Measurements from ENCODE around the gene PTCSC3. TPM values are rescaled to one million over a fixed set of nuclear protein-coding genes. Genes with fewer than 3 reads are reported as not detected.

The PTCSC3 gene
- total RNA-seq, 6 donors from 2014 or later = 0.47 to 3.9 (median 0.83) TPM; not detected in 3

GRCh38 chr14:36214476-36215216 is 38.1 kb upstream of the PTCSC3 start:
- peak overlapping the region in 3 of 4 donors; percentile 63 to 86 (median 71) for H3K27ac ChIP-seq
- H3K9me3 ChIP-seq = no peaks in the 10 kb centered on the region
- ATAC-seq (ENCODE audit: low FRiP score in 2 of 2) = no peak
- 38 to 74% methylated on average over 5 of the region's 5 CpGs for WGBS, 2 donors
- DNase-seq = no peak
- no peaks in the 10 kb centered on the region for H3K4me1 ChIP-seq
- peak overlapping the region in 3 of 4 donors; percentile 0 to 37 (median 36) for H3K4me3 ChIP-seq
- TF ChIP-seq EP300 (IDR thresholded peaks at IDR 0.05) (no peak), POLR2AphosphoS5 (IDR thresholded peaks at IDR 0.05) (no peak), POLR2A (IDR thresholded peaks at IDR 0.05) (no peak)
- TF ChIP-seq, protein P1, sequence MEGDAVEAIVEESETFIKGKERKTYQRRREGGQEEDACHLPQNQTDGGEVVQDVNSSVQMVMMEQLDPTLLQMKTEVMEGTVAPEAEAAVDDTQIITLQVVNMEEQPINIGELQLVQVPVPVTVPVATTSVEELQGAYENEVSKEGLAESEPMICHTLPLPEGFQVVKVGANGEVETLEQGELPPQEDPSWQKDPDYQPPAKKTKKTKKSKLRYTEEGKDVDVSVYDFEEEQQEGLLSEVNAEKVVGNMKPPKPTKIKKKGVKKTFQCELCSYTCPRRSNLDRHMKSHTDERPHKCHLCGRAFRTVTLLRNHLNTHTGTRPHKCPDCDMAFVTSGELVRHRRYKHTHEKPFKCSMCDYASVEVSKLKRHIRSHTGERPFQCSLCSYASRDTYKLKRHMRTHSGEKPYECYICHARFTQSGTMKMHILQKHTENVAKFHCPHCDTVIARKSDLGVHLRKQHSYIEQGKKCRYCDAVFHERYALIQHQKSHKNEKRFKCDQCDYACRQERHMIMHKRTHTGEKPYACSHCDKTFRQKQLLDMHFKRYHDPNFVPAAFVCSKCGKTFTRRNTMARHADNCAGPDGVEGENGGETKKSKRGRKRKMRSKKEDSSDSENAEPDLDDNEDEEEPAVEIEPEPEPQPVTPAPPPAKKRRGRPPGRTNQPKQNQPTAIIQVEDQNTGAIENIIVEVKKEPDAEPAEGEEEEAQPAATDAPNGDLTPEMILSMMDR (IDR thresholded peaks at IDR 0.05) = no peak
- H3K27me3 ChIP-seq = no peaks in the 10 kb centered on the region
- H3K36me3 ChIP-seq = no peaks in the 10 kb centered on the region

GRCh38 chr14:36212987-36213386 is 36.5 kb upstream of the PTCSC3 start:
- H3K9me3 ChIP-seq = no peaks in the 10 kb centered on the region
- H3K27ac ChIP-seq = no peak overlapping the region
- H3K4me1 ChIP-seq = no peaks in the 10 kb centered on the region
- no peak for DNase-seq
- H3K36me3 ChIP-seq = no peaks in the 10 kb centered on the region
- ATAC-seq (ENCODE audit: low FRiP score in 2 of 2) = no peak
- 95 to 96% methylated on average over 3 of the region's 3 CpGs for WGBS, 2 donors
- no peaks in the 10 kb centered on the region for H3K27me3 ChIP-seq
- H3K4me3 ChIP-seq = no peak overlapping the region
- TF ChIP-seq, protein P1 (IDR thresholded peaks at IDR 0.05) = no peak
- TF ChIP-seq POLR2AphosphoS5 (IDR thresholded peaks at IDR 0.05) (no peak), POLR2A (IDR thresholded peaks at IDR 0.05) (no peak), EP300 (IDR thresholded peaks at IDR 0.05) (no peak)

DNA sequence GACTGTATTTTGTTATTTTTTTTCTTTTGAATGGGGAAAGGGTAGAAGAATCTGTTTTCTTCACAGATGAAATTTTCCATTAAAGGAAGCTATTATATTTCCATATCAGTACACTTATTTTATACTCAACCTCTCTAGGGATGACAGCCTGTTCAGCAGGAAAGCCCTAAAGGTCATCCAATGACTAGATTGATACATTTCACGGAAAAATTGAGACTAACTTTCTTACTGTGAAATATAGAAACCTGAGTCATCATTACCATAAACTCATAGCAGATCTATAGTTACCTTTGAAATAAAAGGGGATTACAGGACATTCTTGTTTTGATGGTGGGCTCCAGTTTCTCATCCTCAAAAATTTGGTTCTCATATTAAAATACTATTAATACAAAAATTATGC is 36.1 kb upstream of the PTCSC3 start:
- H3K27ac ChIP-seq = no peak overlapping the region
- H3K4me1 ChIP-seq = no peaks in the 10 kb centered on the region
- no peak overlapping the region for H3K4me3 ChIP-seq
- ATAC-seq (ENCODE audit: low FRiP score in 2 of 2) (no peak), DNase-seq (no peak)
- no peak for TF ChIP-seq EP300 (IDR thresholded peaks at IDR 0.05)
- TF ChIP-seq POLR2AphosphoS5 (IDR thresholded peaks at IDR 0.05) = no peak
- TF ChIP-seq, protein P1 (IDR thresholded peaks at IDR 0.05) = no peak
- no peak for TF ChIP-seq POLR2A (IDR thresholded peaks at IDR 0.05)
- H3K9me3 ChIP-seq = no peaks in the 10 kb centered on the region
- H3K36me3 ChIP-seq = no peaks in the 10 kb centered on the region
- no peaks in the 10 kb centered on the region for H3K27me3 ChIP-seq
- WGBS, 2 donors = 35 to 80% methylated on average over 1 of the region's 1 CpG

DNA sequence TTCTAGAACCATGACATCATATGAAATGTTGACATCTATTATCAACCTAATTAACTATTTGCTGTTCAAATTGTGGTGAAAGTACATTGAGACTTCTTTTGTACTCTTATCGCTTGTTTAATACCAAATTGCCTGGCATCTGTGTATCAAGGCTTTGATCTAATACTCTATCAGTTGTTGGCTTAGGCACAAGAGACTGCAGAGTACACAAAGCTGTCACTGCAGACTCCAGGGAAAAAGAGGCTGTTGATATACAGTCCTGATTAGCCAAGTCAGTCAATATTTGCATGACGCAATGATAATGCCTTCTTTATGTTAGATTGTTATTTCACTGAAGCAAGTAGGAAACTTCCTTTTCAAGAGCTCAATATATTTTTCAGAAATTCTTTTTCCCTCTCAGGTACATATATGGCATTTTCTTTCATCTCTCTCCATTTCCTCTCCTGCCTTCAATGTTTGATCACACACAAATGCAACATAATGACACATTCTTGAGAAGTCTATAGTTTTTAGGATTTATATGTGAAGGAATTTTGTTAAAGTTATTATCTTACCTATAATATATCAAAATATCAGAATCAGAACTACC is 32.3 kb upstream of the PTCSC3 start:
- Histone ChIP-seq H3K36me3 (no peaks in the 10 kb centered on the region), H3K27ac (no peak overlapping the region), H3K4me3 (no peak overlapping the region), H3K9me3 (no peaks in the 10 kb centered on the region), H3K4me1 (no peaks in the 10 kb centered on the region), H3K27me3 (no peaks in the 10 kb centered on the region)
- no peak for TF ChIP-seq POLR2AphosphoS5 (IDR thresholded peaks at IDR 0.05)
- TF ChIP-seq, protein P1 (IDR thresholded peaks at IDR 0.05) = no peak
- no peak for TF ChIP-seq POLR2A (IDR thresholded peaks at IDR 0.05)
- no peak for TF ChIP-seq EP300 (IDR thresholded peaks at IDR 0.05)
- ATAC-seq (ENCODE audit: low FRiP score in 2 of 2) = no peak
- 46 to 51% methylated on average over 2 of the region's 2 CpGs for WGBS, 2 donors
- DNase-seq = no peak
